HCT116 (cell line): ENCODE data around the gene RNU5B-1. TPM values are rescaled to one million over a fixed set of nuclear protein-coding genes. Genes with fewer than 3 reads are reported as not detected.

Source experiments
- ATAC-seq: fragments of 200-7000 bp; cut with Tn5 transposase; 2 replicates; pipeline ENCODE4 v1.9.1; 2020; ENCODE audit warnings: mild to moderate bottlenecking, moderate library complexity
- BruUV-seq: library from RNA; stranded (reverse); fragments of 400-500 nt; replicated peaks from 2 replicates; lab custom pipeline; 2021; lab: Mats Ljungman, UMichigan
- CTCF ChIA-PET: fragments of 300-600 bp; sonication (Branson Sonifier 250); formaldehyde crosslinking; loops from one replicate; lab custom pipeline; 2021; ENCODE audit warnings: antibody characterized with exemption; lab: Charles Lee
- POLR2A ChIA-PET: fragments of 300-600, 350-600 bp; sonication (Branson Sonifier 250); formaldehyde crosslinking; loops from one replicate; lab custom pipeline; 2021; ENCODE audit warnings: antibody characterized with exemption; lab: Charles Lee
- RAD21 ChIA-PET, 2 experiments: fragments of 300-600 bp; sonication (Branson Sonifier 250); formaldehyde crosslinking; loops; one replicate each; lab custom pipeline; 2023; ENCODE audit warnings: low total read pairs in 2 of 2; ENCODE audit not compliant: uncharacterized antibody in 2 of 2, unreplicated experiment in 2 of 2, low non-redundant PET in 1 of 2; lab: Charles Lee
- DNase-seq: peaks from one replicate; pipeline ENCODE4 v3.0.0-alpha.2; 2010; ENCODE audit warnings: low read depth, low spot score
- H2AFZ ChIP-seq: fragments of 200-600 bp; shearing (Covaris generic), sonication (generic); 2 replicates; pipeline ENCODE4 v1.6.1; 2017; ENCODE audit warnings: low read depth, mixed run types, mixed read lengths, antibody characterized with exemption, low read length; ENCODE audit not compliant: poor library complexity, severe bottlenecking
- H3K27ac ChIP-seq: 2 replicates; pipeline ENCODE4 v1.5.1; 2012; ENCODE audit warnings: low read depth, low read length
- H3K27me3 ChIP-seq: fragments of 200-600 bp; sonication (generic); 2 replicates; pipeline ENCODE4 v1.6.1; 2016; ENCODE audit warnings: mixed run types, low read length, mixed read lengths; ENCODE audit not compliant: insufficient read depth
- H3K36me3 ChIP-seq, 2 experiments: fragments of 200-500 bp in 1 of 2; fragments of 200-600 bp in 1 of 2; sonication (Bioruptor generic) in 1 of 2; sonication (generic) in 1 of 2; 2 replicates each; pipeline versions ENCODE4 v1.5.1 to v1.6.1; 2014 to 2016; ENCODE audit warnings: low read length in 2 of 2, inconsistent platforms in 1 of 2, mixed read lengths in 1 of 2, mixed run types in 1 of 2; ENCODE audit not compliant: insufficient read depth in 2 of 2, control insufficient read depth in 1 of 2
- H3K4me1 ChIP-seq, 2 experiments: fragments of 200-600 bp in 1 of 2; sonication (generic) in 1 of 2; 2 replicates each; pipeline versions ENCODE4 v1.5.1 to v1.6.1; 2012 to 2017; ENCODE audit warnings: low read length in 2 of 2, inconsistent platforms in 1 of 2, mild to moderate bottlenecking in 1 of 2, mixed read lengths in 1 of 2, mixed run types in 1 of 2, moderate library complexity in 1 of 2; ENCODE audit not compliant: insufficient read depth in 2 of 2, control insufficient read depth in 1 of 2
- H3K4me2 ChIP-seq: fragments of 200-600 bp; sonication (generic); 2 replicates; pipeline ENCODE4 v1.6.1; 2017; ENCODE audit warnings: mixed run types, low read length, mixed read lengths
- H3K4me3 ChIP-seq, 2 experiments: fragments of 200-600 bp in 1 of 2; sonication (generic) in 1 of 2; replicated peaks in 1 of 2; 2 replicates each; pipeline ENCODE4 v1.5.1; 2011 to 2016; ENCODE audit warnings: low read length in 2 of 2, control low read depth in 1 of 2, low read depth in 1 of 2, mild to moderate bottlenecking in 1 of 2, mixed read lengths in 1 of 2, mixed run types in 1 of 2
- H3K79me2 ChIP-seq: fragments of 200-600 bp; sonication (generic); 2 replicates; pipeline ENCODE4 v1.6.1; 2017; ENCODE audit warnings: mild to moderate bottlenecking, mixed run types, low read length, moderate library complexity, mixed read lengths; ENCODE audit not compliant: insufficient read depth
- H3K9ac ChIP-seq: fragments of 200-600 bp; sonication (generic); 2 replicates; pipeline ENCODE4 v1.6.1; 2016; ENCODE audit warnings: low read length, mixed read lengths
- H3K9me2 ChIP-seq: fragments of 200-600 bp; sonication (generic), shearing (Covaris generic); 2 replicates; pipeline ENCODE4 v1.6.1; 2017; ENCODE audit warnings: mixed run types, mild to moderate bottlenecking, moderate library complexity; ENCODE audit not compliant: insufficient read depth
- H3K9me3 ChIP-seq, 2 experiments: fragments of 200-500 bp in 1 of 2; fragments of 200-600 bp in 1 of 2; sonication (Bioruptor generic) in 1 of 2; sonication (generic) in 1 of 2; 2 replicates each; pipeline ENCODE4 v1.6.1; 2014 to 2017; ENCODE audit warnings: low read length in 2 of 2, mixed read lengths in 2 of 2, inconsistent platforms in 1 of 2, low read depth in 1 of 2, mild to moderate bottlenecking in 1 of 2, mixed run types in 1 of 2, moderate library complexity in 1 of 2; ENCODE audit not compliant: control insufficient read depth in 1 of 2, insufficient read depth in 1 of 2
- H4K20me1 ChIP-seq: fragments of 200-600 bp; sonication (generic), shearing (Covaris generic); 2 replicates; pipeline ENCODE4 v1.6.1; 2017; ENCODE audit warnings: mixed run types, mild to moderate bottlenecking, moderate library complexity; ENCODE audit not compliant: insufficient read depth
- CBX3 ChIP-seq: IDR thresholded peaks from 2 replicates; pipeline ENCODE4 v1.6.1; 2012; ENCODE audit warnings: low read depth
- EGR1 ChIP-seq: IDR thresholded peaks from 2 replicates; pipeline ENCODE4 v1.6.1; 2012; ENCODE audit warnings: low read depth
- ELF1 ChIP-seq: IDR thresholded peaks from 2 replicates; pipeline ENCODE4 v1.6.1; 2012; ENCODE audit warnings: low read depth, borderline replicate concordance
- EZH2 ChIP-seq: fragments of 200-600 bp; sonication (generic); IDR thresholded peaks from 2 replicates; pipeline ENCODE4 v1.6.1; 2017; ENCODE audit warnings: antibody characterized with exemption, mixed run types
- EZH2phosphoT487 ChIP-seq: fragments of 200-600 bp; IDR thresholded peaks from 2 replicates; pipeline ENCODE4 v1.6.1; 2018; ENCODE audit warnings: antibody characterized with exemption, borderline replicate concordance
- FOSL1 ChIP-seq: IDR thresholded peaks from 2 replicates; pipeline ENCODE4 v1.6.1; 2012; ENCODE audit warnings: low read depth
- JUND ChIP-seq: IDR thresholded peaks from 2 replicates; pipeline ENCODE4 v1.6.1; 2012
- POLR2A ChIP-seq: IDR thresholded peaks from 2 replicates; pipeline ENCODE4 v1.7.0; 2011; ENCODE audit warnings: borderline replicate concordance; ENCODE audit not compliant: insufficient read depth, insufficient read length; ENCODE audit errors: extremely low read depth
- POLR2AphosphoS5 ChIP-seq: IDR thresholded peaks from 2 replicates; pipeline ENCODE4 v1.6.1; 2011; ENCODE audit warnings: mild to moderate bottlenecking, low read depth, low read length, moderate library complexity
- RAD21 ChIP-seq: IDR thresholded peaks from 2 replicates; pipeline ENCODE4 v1.6.1; 2012; ENCODE audit warnings: low read depth, mild to moderate bottlenecking
- SP1 ChIP-seq: IDR thresholded peaks from 2 replicates; pipeline ENCODE4 v1.6.1; 2012; ENCODE audit warnings: low read depth
- SRF ChIP-seq: IDR thresholded peaks from 2 replicates; pipeline ENCODE4 v1.6.1; 2012; ENCODE audit warnings: low read depth
- TCF7L2 ChIP-seq: IDR thresholded peaks from 2 replicates; pipeline ENCODE4 v1.7.0; 2011; ENCODE audit warnings: borderline replicate concordance, inconsistent platforms; ENCODE audit not compliant: insufficient read depth, insufficient read length; ENCODE audit errors: extremely low read depth
- YY1 ChIP-seq: IDR thresholded peaks from 2 replicates; pipeline ENCODE4 v1.6.1; 2011; ENCODE audit warnings: low read length, low read depth, moderate library complexity, mild to moderate bottlenecking; ENCODE audit not compliant: insufficient replicate concordance; ENCODE audit errors: extremely low read depth
- ZFX ChIP-seq: fragments of 450-650 bp; IDR thresholded peaks from 2 replicates; pipeline ENCODE4 v1.6.1; 2017
- ZNF274 ChIP-seq: fragments of 200-500 bp; sonication (Bioruptor generic); IDR thresholded peaks from 2 replicates; pipeline ENCODE4 v1.6.1; 2014; ENCODE audit warnings: mild to moderate bottlenecking, low read depth, low read length, inconsistent platforms
- intact Hi-C: fragments of 100-400 bp; cut with micrococcal nuclease; formaldehyde crosslinking; loops from 2 replicates; pipeline ENCODE4 v1.10.0; 2022
- total RNA-seq: library from RNA; stranded (reverse); gene quantifications from one replicate; pipeline ENCODE4 v1.2.1, GENCODE V29; 2021; ENCODE audit not compliant: unreplicated experiment
- TF ChIP-seq, protein P1 (sequence below): IDR thresholded peaks from 2 replicates; pipeline ENCODE4 v1.6.1; 2012; ENCODE audit warnings: low read depth
- TF ChIP-seq, protein P2 (sequence below): IDR thresholded peaks from 2 replicates; pipeline ENCODE4 v1.6.1; 2012
- TF ChIP-seq, protein P3 (sequence below), 3 experiments: fragments of 200-600 bp in 1 of 3; sonication (generic) in 1 of 3; IDR thresholded peaks in 2 of 3; conservative IDR thresholded peaks in 1 of 3; 2 replicates each; pipeline ENCODE4 v1.5.1; 2012 to 2017; ENCODE audit warnings: low read depth in 2 of 3, low read length in 2 of 3, antibody characterized with exemption in 1 of 3, borderline replicate concordance in 1 of 3, control low read depth in 1 of 3, mild to moderate bottlenecking in 1 of 3, mixed read lengths in 1 of 3, mixed run types in 1 of 3, moderate library complexity in 1 of 3; ENCODE audit not compliant: insufficient read depth in 1 of 3
- TF ChIP-seq, protein P4 (sequence below): IDR thresholded peaks from 2 replicates; pipeline ENCODE4 v1.6.1; 2012

Gene RNU5B-1
- total RNA-seq, 1 experiment from 2014 or later, result not detected

DNA sequence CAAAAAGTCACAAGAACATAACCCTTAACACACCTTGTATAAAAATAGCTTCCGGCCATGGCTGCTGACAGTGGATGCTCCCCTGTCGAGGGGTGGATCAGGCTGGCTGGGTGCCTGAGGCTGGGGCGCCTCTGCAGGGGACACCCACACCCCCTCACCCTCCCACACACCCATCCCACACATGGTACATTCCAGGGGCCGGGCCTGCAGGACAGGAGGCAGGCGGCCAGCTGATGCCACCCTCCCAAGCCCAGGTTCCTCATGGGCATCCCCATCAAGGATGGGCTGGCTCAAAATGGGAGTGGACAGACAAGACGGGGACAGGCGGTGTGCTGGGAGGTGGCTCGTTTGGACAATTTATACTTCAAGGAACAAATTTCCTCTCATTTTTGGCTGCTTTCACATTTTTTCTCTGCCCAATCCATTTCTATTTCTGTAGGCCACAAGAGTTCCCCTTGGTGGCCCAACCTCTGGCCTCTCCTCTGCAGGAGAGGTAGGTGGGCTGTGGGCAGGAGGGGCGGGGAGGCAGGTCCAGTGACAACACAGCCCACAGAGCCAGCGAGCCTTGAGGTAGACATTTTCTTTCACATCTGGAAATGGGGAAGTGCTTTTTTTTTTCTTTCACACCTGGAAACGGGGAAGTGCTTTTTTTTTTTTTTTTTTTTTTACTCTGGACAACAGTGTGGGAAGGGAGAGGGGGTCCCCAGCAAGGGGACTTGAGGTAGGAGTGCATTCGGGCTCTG, 23.3 kb downstream of the RNU5B-1 start:
- Histone ChIP-seq H3K4me3 (no peak overlapping the region), H3K27me3 (no peaks in the 10 kb centered on the region), H3K4me2 (no peak overlapping the region), H2AFZ (no peak overlapping the region), H3K9me2 (no peaks in the 10 kb centered on the region), H3K79me2 (no peaks in the 10 kb centered on the region), H3K36me3 (no peaks in the 10 kb centered on the region), H4K20me1 (no peaks in the 10 kb centered on the region), H3K27ac (no peak overlapping the region), H3K9me3 (no peaks in the 10 kb centered on the region), H3K4me1 (no peaks in the 10 kb centered on the region), H3K9ac (no peak overlapping the region)
- no peak for DNase-seq
- ChIA-PET POLR2A (interaction anchor here (0.9 to 2.5 kb wide), 2 partner anchors 9 to 23 kb away, joined by 4 to 9 read pairs; partner anchors contain the start of gene RNU5B-1), RAD21 (no interaction called here), CTCF (no interaction called here)
- no TSS peak for BruUV-seq
- intact Hi-C loops, result no loop called here
- no peak for ATAC-seq
- TF ChIP-seq POLR2A (no peak), FOSL1 (no peak), ZNF274 (no peak), YY1 (no peak), EZH2phosphoT487 (no peak), SP1 (no peak), TCF7L2 (no peak), POLR2AphosphoS5 (no peak), RAD21 (no peak), EGR1 (no peak), JUND (no peak), ELF1 (no peak), EZH2 (no peak), SRF (no peak), CBX3 (no peak), ZFX (no peak)
- TF ChIP-seq, protein P1, sequence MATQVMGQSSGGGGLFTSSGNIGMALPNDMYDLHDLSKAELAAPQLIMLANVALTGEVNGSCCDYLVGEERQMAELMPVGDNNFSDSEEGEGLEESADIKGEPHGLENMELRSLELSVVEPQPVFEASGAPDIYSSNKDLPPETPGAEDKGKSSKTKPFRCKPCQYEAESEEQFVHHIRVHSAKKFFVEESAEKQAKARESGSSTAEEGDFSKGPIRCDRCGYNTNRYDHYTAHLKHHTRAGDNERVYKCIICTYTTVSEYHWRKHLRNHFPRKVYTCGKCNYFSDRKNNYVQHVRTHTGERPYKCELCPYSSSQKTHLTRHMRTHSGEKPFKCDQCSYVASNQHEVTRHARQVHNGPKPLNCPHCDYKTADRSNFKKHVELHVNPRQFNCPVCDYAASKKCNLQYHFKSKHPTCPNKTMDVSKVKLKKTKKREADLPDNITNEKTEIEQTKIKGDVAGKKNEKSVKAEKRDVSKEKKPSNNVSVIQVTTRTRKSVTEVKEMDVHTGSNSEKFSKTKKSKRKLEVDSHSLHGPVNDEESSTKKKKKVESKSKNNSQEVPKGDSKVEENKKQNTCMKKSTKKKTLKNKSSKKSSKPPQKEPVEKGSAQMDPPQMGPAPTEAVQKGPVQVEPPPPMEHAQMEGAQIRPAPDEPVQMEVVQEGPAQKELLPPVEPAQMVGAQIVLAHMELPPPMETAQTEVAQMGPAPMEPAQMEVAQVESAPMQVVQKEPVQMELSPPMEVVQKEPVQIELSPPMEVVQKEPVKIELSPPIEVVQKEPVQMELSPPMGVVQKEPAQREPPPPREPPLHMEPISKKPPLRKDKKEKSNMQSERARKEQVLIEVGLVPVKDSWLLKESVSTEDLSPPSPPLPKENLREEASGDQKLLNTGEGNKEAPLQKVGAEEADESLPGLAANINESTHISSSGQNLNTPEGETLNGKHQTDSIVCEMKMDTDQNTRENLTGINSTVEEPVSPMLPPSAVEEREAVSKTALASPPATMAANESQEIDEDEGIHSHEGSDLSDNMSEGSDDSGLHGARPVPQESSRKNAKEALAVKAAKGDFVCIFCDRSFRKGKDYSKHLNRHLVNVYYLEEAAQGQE, result no peak
- TF ChIP-seq, protein P2, sequence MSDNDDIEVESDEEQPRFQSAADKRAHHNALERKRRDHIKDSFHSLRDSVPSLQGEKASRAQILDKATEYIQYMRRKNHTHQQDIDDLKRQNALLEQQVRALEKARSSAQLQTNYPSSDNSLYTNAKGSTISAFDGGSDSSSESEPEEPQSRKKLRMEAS, result no peak
- TF ChIP-seq, protein P3, sequence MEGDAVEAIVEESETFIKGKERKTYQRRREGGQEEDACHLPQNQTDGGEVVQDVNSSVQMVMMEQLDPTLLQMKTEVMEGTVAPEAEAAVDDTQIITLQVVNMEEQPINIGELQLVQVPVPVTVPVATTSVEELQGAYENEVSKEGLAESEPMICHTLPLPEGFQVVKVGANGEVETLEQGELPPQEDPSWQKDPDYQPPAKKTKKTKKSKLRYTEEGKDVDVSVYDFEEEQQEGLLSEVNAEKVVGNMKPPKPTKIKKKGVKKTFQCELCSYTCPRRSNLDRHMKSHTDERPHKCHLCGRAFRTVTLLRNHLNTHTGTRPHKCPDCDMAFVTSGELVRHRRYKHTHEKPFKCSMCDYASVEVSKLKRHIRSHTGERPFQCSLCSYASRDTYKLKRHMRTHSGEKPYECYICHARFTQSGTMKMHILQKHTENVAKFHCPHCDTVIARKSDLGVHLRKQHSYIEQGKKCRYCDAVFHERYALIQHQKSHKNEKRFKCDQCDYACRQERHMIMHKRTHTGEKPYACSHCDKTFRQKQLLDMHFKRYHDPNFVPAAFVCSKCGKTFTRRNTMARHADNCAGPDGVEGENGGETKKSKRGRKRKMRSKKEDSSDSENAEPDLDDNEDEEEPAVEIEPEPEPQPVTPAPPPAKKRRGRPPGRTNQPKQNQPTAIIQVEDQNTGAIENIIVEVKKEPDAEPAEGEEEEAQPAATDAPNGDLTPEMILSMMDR (IDR thresholded peaks at IDR 0.05 in 2 of 3, conservative IDR thresholded peaks at IDR 0.05 in 1 of 3; ENCODE audit: borderline replicate concordance in 1 of 3, insufficient read depth in 1 of 3, low read depth in 2 of 3, low read length in 2 of 3), result no peak
- TF ChIP-seq, protein P4, sequence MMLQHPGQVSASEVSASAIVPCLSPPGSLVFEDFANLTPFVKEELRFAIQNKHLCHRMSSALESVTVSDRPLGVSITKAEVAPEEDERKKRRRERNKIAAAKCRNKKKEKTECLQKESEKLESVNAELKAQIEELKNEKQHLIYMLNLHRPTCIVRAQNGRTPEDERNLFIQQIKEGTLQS, result no peak
- TF ChIP-seq, all 23 proteins: peak for 0
